GM10266 (cell line): Measurements from ENCODE around the gene IFIT1.

Source experiments
- DNase-seq: peaks from one replicate; pipeline ENCODE4 v3.0.0; 2012; ENCODE audit errors: extremely low spot score
- CTCF ChIP-seq: IDR thresholded peaks from 2 replicates; pipeline ENCODE4 v1.5.1; 2012; ENCODE audit warnings: mild to moderate bottlenecking, low read depth; ENCODE audit not compliant: control insufficient read depth, insufficient read depth; ENCODE audit errors: missing control alignments

IFIT1 gene

GRCh38 chr10:89355394-89355931, 37.0 kb upstream of the IFIT1 start:
- no peak for TF ChIP-seq CTCF
- no peak for DNase-seq

- no peak for DNase-seq
- no peak for TF ChIP-seq CTCF
Measured at GRCh38 chr10:89357096-89357495, 35.3 kb upstream of the IFIT1 start.

GRCh38 chr10:89357975-89358374, 34.4 kb upstream of the IFIT1 start:
- TF ChIP-seq CTCF = no peak
- DNase-seq = no peak

GRCh38 chr10:89360157-89360556, 32.3 kb upstream of the IFIT1 start:
- DNase-seq = no peak
- no peak for TF ChIP-seq CTCF

GRCh38 chr10:89362929-89363328, 29.5 kb upstream of the IFIT1 start:
- no peak for DNase-seq

GRCh38 chr10:89363729-89364442, 28.5 kb upstream of the IFIT1 start:
- peak; percentile 19 for DNase-seq
- no peak for TF ChIP-seq CTCF

More at GRCh38 chr10:89362929-89363328, 29.5 kb upstream of the IFIT1 start:
- no peak for TF ChIP-seq CTCF

GRCh38 chr10:89364531-89364930, 27.9 kb upstream of the IFIT1 start:
- DNase-seq = no peak
- no peak for TF ChIP-seq CTCF
